GM18873 (cell line): ENCODE measurements around the gene TRIM41.

Source experiments
- ATAC-seq: cut with Tn5 transposase; IDR thresholded peaks from one replicate; pipeline ENCODE4 v1.9.1; 2021; ENCODE audit warnings: mild to moderate bottlenecking, moderate library complexity, moderate number of reproducible peaks; ENCODE audit not compliant: unreplicated experiment, low FRiP score

Gene TRIM41

DNA sequence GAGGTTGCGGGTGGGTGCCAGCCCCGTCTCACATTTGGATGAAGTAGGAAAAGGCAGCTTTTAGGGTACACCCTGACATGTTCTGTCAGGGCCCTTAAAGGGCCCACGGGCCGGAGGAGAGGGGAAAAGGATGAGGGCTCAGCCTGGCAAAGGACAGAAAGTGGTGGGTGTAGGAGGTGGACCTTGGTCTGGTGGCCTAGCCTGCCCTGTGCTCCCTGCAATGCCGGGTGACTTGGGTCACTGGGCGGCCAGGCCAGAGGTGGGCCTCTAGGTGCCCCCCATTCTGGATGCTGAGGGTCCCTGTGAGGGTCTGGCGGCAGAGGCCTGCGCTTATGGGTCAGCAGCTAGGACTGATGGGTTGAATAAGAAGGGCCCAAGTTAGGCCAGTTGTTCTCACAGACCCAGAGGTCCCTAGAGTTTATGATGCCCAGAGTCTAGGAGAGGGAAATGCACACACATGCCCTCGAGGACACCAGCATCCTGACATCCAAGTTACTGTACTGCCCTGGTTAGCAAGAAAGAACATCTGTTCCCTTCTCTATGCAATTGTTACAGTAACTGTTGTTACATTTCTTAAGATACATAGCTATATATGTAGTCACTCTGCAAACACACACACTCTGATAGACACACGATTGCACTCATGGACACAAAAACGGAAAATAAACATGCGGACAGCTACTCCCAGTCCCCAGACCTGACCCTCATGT is 30.6 kb upstream of the TRIM41 start:
- no peak for ATAC-seq

DNA sequence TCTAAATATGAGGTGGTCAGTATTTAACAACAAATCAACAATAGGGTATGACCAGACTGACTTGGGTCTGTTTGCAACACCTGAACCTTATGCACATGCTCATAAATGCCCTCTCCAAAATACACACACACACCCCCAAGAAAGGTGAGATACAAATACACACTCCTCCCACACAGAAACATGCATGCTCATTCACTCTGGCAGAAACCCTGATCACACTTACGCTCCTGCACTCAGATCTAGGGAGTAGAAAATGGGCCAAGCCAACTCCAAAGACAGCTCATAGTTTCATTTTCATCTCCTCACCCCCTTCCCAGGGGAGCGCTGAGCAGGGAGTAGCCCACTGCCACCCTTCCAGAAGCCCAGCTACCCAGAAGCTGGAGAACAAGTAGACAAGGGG is 29.4 kb upstream of the TRIM41 start:
- no peak for ATAC-seq

DNA sequence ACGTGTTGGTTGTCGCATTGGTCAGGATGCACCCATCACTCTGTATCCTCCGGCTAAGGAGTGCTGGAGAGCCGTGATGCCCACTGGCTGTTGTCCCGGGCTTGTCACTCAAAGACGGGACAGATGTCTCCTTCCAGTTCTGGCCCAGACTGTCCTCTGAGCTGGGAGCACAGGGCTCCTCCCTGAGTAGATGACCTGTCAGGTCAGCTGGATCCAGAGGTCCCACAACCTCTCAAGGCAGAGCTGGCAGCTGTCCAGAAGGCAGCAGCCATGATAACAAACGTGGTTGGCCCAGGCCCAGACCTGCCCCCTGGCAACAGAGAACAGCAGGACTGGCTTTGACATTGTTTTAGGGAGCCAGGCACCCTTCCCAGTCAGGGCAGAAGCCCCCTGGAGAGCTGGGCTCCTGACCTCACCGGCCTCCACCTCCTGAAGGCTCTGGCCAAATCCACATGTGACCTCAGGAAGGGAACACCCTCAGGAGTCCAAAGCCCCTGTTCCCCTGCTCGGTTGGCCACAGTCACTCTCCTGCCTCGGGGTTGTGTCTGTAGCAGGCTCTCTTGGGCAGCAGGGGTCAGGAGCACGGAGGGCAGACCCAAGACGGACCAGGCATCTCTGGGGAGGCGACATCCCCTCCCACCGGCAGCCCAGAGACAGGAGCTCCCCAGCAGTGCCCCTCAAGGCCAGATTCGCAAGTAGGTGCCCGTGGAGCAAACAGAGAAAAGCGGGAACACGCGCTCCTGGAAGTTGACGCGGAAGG is 28.4 kb upstream of the TRIM41 start:
- ATAC-seq, result no peak

DNA sequence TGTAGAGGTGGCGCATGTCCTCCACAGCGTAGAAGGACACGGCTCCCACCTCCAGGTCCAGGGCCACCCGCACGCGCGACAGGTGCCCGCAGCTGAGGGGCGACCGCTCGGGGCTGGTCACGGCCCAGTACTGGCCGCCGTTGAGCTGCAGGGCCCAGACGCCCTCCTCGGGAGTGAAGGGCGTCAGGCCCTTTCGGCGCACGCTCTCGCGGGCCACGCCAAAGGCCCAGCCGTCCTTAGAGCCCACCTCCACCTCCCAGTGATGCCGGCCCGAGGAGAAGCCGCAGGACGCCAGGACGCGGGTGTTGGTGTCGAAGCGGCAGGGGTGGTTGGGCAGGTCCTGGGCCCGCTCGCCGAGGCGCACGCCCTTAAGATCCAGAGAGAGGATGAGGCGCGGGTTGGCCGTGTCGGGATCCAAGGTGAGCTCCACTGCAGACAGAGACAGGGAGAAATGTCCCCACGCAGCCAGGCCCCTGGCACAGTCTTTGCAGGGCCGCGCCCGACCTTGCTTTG is 27.8 kb upstream of the TRIM41 start:
- no peak for ATAC-seq

DNA sequence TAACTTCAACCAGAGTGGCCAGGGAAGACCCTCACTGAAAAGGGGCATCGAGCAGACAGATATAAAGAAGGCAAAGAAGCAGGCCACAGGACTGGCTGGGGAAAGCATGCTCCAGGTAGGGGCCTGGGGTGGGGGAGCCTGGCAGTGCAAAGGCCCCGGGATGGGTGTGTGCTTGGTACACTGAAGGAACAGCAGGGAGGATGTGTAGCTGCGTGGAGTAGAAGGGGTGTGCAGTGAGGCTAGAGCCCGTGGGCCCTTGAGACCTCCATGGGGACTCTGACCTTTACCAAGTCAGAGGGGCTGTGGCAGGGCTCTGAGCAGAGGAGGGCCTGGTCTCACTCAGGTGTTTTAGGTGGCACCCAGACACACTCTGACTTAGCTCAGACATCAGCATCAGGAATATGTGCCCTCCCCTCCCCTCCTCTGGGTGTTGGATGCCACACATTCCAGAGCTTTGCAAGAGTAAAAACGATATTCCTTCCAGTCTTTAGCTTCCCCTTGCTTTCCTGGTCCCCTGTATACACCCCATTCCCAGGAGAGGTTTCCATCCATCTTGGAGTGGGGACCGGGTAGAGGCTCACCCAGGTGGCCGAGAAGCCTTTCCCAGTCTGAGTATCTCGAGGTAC is 25.6 kb upstream of the TRIM41 start:
- no peak for ATAC-seq

DNA sequence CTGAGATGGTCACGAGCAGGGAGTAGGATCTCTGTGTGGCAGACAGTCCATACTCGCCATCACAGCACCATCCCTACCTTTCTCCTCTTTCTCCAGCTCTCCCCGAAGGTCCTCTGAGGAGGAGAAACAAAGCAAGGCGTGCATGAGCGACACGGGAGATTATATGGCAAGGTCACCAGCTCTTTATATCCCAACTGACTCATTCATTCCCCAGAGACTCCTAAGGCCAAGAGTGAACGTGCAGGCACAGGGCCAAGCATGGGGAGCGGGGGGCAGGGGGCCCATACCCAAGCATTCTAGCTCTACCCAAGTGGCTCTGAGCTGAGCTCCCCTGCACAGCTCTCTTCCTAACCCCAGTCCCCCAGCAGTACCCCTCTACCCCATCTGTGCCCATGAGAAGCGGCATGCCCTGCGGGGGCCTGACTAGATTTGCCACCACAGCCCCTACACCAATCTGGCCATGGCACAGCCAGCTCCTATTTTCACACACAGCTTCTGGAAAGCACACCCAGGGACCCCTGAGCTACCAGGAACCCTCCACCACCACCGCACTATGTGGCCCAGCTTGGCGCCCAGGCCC is 24.9 kb upstream of the TRIM41 start:
- no peak for ATAC-seq

DNA sequence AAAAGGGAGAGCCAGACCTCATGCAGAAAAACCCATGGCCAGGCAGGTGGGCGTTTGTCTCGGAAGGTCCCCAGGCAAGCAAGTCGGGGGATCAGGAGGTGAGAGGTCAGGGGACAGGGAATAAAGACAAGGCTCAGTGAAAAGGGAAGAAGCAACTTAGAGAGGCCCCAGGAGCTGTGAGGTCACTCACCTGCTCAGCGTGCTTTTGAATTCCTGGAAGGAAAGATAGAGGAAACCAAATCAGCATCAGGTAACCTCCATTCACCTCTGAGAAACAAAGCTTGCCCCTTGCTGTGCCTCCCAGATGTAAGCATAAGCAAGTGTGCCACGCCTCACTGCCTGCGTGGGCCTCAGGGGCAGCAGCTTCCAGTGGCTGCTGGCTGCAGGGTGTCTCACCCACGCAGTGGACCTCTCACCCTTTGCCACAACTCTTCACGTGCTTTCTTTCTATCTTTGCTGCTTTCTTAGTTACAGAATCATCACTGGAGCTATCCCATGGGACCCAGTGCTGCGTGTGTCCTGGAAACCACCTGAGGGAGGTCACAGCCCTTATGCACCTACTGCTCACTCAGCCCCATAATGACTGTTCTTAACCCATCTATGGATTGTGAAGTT is 24.1 kb upstream of the TRIM41 start:
- peak; percentile 63 for ATAC-seq

DNA sequence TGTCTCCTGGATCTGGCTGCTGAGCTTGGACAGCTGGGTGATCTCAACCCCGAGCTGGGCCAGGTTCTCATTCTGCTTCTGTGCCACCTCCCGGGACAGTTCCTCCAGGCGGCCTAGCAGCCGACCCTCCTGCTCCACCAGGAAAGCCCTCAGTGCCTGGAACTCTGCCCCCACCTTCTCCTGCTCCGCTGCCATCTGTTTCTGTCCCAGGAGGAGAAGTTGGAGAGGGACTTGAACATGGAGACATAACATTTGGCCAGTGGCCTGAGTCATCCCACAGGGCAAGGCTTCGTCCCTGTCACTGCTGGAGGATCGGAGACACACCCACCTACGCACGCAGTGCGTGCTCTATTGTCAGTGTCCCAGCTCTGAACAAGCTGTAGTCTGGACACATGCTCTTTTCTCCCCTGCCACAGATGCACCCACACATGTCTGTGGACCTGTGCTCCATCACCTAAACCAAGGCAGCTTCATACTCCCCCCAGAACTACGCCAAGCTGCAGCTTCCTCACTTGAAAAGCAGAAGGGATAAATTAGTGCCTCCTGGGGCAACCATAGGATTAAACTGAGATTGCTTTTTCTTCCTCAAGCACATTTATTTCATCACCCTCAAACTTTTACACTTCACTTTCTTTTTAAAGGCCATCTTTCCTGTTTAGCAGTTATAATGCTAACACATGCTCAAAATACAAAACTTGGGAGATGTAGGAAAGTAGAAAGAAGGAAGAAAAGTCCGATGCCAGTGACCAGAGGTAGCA is 23.0 kb upstream of the TRIM41 start:
- ATAC-seq, result no peak

DNA sequence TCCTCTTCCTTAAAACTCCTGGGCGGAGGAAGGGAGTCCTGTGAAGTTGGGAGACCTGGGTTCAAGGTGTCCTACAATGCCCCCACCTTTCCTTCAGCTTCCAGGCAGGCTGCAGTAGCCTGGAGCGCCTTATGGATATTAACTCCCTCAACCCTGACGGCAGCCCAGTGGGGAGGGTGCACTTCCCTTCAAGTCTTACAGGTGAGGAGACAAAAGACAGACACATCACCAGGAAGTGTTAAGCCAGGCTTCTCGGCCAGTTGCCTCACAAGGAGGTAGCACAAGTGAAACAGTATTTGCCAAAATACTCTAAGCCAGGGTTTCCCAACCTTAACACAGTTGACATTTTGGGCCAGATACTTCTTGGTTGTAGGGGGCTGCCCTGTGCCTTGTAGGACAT is 22.3 kb upstream of the TRIM41 start:
- ATAC-seq, result no peak

DNA sequence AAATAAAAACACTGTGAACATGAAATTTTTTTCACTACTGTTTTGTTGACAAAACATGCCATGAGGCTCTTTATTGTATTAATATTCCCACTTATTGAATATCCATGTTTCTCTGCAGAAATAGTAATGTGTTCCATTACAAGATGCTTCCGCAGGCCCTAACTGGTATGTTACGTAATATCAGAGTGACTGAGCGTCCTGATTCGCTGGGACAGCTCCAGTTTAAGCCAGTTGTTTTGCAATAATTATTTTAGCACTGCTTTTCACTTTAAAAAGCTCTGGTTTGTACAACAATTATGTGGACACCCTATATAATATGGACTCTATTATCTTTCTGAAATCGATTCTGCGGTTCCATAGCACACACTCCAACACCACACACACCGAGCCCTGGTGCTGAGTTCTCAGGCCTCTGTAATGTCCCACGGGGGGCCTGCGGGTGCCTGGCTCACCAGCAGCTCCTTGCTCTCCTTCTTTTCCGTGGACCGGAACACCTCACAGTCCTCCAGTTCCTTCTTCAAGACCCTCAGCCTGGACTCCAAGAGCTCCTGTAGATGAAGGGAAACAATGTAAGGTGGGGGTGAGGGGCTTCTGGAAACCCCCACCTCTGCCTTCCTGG is 19.9 kb upstream of the TRIM41 start:
- ATAC-seq, result no peak

DNA sequence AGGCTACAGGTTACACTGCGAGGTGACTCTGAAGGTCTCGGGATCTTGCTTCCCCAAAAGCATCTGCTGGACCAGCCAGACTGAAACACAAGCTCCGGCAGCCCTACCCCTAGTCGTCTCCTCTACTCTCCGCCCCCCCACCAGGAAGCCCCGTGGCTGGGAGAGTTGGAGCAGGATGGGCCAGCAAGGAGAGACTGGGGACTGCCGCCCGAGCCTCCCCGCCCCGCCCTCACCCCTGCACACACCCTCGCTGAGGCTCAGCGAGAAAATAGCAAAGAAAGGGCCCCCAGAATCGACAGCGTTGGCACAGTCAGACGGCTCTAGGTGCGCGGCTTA is 19.3 kb upstream of the TRIM41 start:
- ATAC-seq, result no peak

DNA sequence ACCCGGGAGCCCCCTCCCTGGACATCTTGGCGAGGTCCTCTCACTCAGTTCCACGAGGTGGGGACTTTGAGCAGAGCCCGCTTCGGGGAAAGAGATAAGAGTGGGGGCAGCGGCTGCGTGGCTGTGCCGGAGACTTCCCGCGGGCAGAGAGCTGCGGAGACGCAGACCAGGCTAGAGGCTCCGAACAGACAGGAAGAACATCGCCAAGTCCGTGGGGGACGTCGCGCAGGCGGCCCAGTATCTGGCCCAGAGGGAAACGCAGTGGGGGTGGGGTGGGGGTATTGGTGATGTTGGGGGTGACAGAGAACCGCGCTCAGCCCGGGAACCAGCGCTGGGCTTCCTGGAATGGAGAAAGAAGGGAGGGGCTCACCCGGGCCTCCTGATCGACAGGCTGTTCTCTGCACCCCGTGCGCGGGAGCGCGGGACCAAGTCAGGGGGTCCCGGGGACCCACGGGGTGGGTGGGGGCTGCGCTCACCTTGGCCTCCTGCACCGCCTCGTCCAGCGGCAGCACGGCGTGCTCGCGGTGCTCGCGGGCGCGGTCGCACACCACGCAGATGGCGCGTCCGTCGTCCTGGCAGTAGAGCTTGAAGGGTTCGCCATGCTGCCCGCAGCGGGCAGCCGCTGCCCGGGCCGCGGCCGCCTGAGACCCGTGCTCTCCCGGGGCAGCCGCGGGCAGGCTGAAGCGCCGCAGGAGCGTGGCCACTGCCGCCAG is 18.8 kb upstream of the TRIM41 start:
- ATAC-seq, result no peak

DNA sequence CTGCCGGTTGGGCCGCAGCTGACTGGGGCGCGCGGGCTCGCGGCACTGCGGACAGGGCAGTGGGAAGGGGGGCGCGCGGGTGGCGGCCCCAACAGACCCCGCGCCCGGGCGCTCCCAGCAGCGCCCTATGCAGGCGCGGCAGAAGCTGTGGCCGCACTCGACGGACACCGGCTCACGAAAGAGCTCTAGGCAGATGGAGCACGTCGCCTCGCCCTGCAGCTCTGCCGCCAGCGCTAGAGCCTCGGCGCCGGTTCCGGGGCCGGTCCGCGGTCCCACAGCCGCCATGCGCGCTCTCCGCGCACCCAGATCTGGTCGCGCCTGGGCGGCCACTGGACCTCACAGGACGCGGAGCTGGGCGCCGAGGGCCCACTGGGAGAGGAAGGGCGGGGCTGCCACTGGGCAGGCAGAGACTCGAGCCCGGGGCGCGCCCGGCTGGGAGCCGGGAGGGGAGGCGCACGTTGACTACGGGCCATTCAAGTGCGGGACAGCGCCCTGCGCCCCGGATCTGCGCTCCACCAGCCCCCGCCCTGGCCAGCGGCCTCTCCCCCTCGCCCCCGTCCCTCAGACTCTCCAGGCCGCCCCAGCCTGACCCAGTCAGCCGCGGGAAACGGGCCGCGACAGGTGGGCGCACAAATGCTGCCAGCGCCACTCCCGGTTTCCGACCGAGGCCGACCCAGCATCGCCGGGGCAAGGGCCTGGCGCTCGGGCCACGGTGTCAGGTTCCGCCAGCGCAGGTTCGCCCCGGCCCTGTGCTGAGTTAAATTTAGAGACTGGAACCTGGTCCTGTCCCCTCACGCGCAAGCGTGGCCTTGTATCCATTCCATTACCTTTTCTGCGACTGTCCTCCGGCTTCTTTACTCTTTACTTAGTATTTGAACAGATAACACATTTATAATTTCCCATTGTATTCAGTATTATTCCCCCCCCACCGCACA is 18.0 kb upstream of the TRIM41 start, which contains the start of gene TRIM7:
Gene TRIM7, minus strand, starts transcription at position 371 of the 935 bp plus-strand sequence. Its CDS starts 86 bp downstream, at position 285.
- ATAC-seq, result no peak

DNA sequence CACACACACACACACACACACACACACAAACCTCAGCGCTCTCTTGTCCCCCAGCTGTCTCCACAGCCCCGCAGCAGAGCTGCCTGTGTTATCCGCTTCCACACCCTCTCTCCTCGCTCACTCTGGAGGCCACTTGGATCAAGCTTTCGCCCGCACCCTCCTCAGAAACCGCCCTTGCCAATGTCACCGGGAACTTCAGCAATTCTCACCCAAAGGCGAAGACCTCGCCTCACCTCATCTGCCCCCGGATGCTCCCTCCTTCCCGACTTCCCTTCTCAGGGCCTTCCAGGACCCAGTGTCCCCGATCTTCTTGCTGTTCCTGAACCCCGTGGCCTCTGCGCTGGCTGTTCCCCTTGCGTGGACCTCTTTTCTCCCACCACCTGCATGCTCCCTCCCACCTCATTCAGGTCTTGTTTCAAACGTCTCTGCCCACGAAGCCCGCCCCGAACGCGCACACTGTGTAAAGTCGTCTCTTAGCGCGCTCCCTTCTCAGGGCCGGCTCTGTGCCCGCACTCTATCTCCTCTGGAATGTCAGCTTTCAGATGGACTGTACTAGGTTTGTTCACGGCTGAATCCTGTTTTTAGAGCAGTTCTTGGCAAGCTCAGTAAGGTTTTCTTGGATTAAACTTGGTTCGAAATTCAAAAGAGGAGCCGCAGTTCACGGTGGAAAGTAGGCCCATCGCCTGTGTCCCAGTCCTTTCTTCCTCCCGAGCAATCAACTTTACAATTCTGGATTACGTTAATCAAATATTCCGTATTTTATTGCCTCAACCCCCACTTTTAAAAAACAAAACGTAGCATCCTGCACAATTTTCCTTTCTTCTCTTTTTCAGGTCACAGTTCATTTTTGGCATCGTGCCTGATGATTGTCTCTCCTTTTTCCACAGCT is 17.1 kb upstream of the TRIM41 start:
- ATAC-seq, result no peak

DNA sequence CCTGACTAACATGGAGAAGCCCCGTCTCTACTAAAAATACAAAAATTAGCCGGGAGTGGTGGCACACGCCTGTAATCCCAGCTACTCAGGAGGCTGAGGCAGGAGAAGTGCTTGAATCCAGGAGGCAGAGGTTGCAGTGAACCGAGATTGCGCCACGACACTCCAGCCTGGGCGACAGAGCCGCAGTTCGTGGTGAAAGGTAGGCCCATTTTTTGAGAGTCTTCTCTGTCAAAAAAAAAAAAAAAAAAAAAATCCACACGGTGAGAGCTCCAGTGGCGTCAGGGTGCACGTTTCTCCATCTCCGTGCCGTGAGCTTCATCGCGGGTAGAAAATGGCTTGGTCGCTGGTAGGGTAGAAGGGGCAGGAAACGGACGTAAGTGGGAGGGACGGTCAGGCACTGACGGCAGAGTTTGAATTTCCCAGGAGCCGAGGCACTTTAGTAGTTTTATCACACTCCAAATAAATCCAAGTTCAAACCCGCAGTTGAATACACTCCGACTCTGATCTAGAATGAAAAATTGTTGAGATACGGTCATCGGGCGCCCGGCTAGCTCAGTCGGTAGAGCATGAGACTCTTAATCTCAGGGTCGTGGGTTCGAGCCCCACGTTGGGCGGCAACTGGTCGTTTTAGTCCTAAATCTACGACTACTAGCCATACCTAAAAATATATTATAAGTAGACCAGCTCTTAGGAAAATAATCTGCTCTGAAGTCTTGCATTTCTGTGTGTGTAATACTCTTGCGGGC is 15.7 kb upstream of the TRIM41 start:
- no peak for ATAC-seq

DNA sequence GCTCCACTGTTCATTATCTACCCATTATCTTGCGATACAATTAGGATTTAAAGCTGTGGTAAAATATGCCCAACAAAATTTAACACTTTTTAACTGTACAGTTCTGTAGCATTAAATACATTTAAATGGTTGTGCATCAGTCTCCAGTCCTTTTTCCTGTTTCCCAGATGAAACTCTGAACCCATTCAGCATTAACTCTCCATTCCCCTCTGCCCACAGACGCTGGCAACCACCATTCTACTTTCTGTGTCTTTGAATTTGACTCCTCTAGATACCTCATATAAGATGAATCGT is 15.2 kb upstream of the TRIM41 start:
- no peak for ATAC-seq
